ENCODE results near the gene SACM1L.

DNA sequence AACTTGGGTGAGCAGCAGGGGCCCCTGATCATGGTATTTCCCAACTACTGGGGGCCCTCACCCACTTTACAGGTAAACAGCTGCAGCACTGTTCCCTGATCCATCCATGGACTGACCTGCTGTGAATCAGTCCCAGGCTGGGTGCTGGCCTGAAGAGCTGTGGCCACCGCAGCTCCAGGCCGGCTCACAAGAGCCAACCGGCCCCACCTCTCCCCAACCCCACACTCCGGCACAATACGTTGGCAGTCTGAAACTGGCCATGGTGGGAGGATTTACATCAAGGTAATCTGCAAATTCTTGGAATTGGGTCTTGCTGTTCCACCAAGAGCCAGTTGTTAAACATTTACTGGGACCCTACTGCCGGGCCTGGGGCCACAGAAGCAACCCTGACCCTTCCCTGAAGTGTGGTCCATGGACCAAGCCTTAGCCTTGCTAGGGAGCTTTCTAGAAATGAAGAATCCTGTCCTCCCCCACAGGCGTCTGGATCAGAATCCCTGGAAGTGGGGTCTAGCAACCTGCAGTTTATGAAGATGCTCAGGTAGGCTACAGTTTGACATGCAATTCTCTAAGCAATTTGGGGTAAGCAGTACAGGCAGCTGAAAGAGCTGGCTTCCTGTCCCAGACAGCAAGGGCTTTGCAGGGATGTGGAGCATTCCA lies 103.4 kb downstream of the SACM1L start:
- TF ChIP-seq, protein P1, sequence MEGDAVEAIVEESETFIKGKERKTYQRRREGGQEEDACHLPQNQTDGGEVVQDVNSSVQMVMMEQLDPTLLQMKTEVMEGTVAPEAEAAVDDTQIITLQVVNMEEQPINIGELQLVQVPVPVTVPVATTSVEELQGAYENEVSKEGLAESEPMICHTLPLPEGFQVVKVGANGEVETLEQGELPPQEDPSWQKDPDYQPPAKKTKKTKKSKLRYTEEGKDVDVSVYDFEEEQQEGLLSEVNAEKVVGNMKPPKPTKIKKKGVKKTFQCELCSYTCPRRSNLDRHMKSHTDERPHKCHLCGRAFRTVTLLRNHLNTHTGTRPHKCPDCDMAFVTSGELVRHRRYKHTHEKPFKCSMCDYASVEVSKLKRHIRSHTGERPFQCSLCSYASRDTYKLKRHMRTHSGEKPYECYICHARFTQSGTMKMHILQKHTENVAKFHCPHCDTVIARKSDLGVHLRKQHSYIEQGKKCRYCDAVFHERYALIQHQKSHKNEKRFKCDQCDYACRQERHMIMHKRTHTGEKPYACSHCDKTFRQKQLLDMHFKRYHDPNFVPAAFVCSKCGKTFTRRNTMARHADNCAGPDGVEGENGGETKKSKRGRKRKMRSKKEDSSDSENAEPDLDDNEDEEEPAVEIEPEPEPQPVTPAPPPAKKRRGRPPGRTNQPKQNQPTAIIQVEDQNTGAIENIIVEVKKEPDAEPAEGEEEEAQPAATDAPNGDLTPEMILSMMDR (IDR thresholded peaks at IDR 0.05 in 4 of 5, conservative IDR thresholded peaks at IDR 0.05 in 1 of 5): no peak
- no peak for TF ChIP-seq POLR2A (IDR thresholded peaks at IDR 0.05)
